OCI-LY3 (cell line): ENCODE results near the gene WDR83.

Source experiments
- H2AFZ ChIP-seq: fragments of 200-600, 300-600 bp; shearing (Covaris generic); 2 replicates; pipeline ENCODE4 v1.6.0; 2014; ENCODE audit warnings: antibody characterized with exemption, low read depth, low read length
- H3K27ac ChIP-seq: fragments of 200-600, 300-600 bp; sonication (generic); 2 replicates; pipeline ENCODE4 v1.5.1; 2014; ENCODE audit warnings: mild to moderate bottlenecking, low read length, moderate library complexity, mixed read lengths
- H3K27me3 ChIP-seq: fragments of 200-600, 300-600 bp; sonication (generic); 2 replicates; pipeline ENCODE4 v1.6.1; 2014; ENCODE audit warnings: low read depth, low read length, mixed read lengths
- H3K36me3 ChIP-seq: fragments of 200-600, 300-600 bp; sonication (generic); replicated peaks from 2 replicates; pipeline ENCODE3; 2014; ENCODE audit warnings: low read depth, low read length, mixed read lengths
- H3K4me1 ChIP-seq: fragments of 300-600, 200-600 bp; sonication (generic); 2 replicates; pipeline ENCODE4 v1.6.1; 2014; ENCODE audit warnings: low read length, mixed read lengths
- H3K4me2 ChIP-seq: fragments of 200-600, 300-600 bp; sonication (generic); 2 replicates; pipeline ENCODE4 v1.6.1; 2014; ENCODE audit warnings: low read length, mixed read lengths
- H3K4me3 ChIP-seq: fragments of 300-600, 200-600 bp; sonication (generic); 2 replicates; pipeline ENCODE4 v1.5.1; 2014; ENCODE audit warnings: antibody characterized with exemption, mild to moderate bottlenecking, low read length, moderate library complexity
- H3K79me2 ChIP-seq: fragments of 300-600, 200-600 bp; shearing (Covaris generic); 2 replicates; pipeline ENCODE4 v1.6.1; 2014; ENCODE audit warnings: mild to moderate bottlenecking, low read length, mixed read lengths
- H3K9ac ChIP-seq: fragments of 300-600, 200-600 bp; shearing (Covaris generic); 2 replicates; pipeline ENCODE4 v1.6.0; 2014; ENCODE audit warnings: mild to moderate bottlenecking, low read length, moderate library complexity
- H3K9me3 ChIP-seq: fragments of 200-600, 300-600 bp; shearing (Covaris generic); 2 replicates; pipeline ENCODE4 v1.6.1; 2014; ENCODE audit warnings: low read length, mixed read lengths; ENCODE audit not compliant: insufficient read depth
- H4K20me1 ChIP-seq: fragments of 200-600, 300-600 bp; sonication (generic); 2 replicates; pipeline ENCODE4 v1.6.1; 2016; ENCODE audit warnings: low read length, mixed read lengths; ENCODE audit not compliant: insufficient read depth
- EZH2phosphoT487 ChIP-seq: fragments of 200-600 bp; shearing (Covaris generic); IDR thresholded peaks from 2 replicates; pipeline ENCODE4 v1.6.1; 2018; ENCODE audit warnings: antibody characterized with exemption, mixed run types, low read depth
- TF ChIP-seq, protein P1 (sequence below): fragments of 200-600, 300-600 bp; sonication (generic); IDR thresholded peaks from 2 replicates; pipeline ENCODE4 v1.5.1; 2014; ENCODE audit warnings: antibody characterized with exemption, low read length, low read depth

Gene WDR83

DNA sequence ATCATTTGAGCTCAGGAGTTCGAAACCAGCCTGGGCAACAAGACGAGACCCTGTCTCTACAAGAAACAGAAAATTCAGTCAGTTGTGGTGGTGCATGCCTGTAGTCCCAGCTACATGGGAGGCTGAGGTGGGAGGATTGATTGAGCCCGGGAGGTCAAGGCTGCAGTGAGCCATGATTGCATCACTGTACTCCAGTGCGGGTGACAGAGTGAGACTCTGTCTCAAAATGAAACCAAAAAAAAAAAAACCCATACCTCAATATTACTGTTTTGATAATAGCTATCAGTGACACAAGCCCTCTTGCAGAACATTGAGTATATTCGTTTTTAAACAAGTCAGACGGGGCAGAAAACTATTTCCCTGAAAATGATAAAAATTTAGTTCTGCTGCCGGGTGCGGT lies 39.6 kb upstream of the WDR83 start:
- Histone ChIP-seq H2AFZ (no peak overlapping the region), H3K9ac (no peak overlapping the region), H3K36me3 (peaks cover 59% of the 10 kb centered on the region), H3K4me3 (no peak overlapping the region), H3K27ac (no peak overlapping the region), H3K9me3 (peaks cover 19% of the 10 kb centered on the region), H3K4me2 (no peak overlapping the region), H3K79me2 (no peaks in the 10 kb centered on the region), H3K4me1 (peaks cover 5% of the 10 kb centered on the region; the same call in 1 of the 2 replicates), H3K27me3 (no peaks in the 10 kb centered on the region), H4K20me1 (peaks cover 13% of the 10 kb centered on the region; the same call in 1 of the 2 replicates)
- TF ChIP-seq, protein P1, sequence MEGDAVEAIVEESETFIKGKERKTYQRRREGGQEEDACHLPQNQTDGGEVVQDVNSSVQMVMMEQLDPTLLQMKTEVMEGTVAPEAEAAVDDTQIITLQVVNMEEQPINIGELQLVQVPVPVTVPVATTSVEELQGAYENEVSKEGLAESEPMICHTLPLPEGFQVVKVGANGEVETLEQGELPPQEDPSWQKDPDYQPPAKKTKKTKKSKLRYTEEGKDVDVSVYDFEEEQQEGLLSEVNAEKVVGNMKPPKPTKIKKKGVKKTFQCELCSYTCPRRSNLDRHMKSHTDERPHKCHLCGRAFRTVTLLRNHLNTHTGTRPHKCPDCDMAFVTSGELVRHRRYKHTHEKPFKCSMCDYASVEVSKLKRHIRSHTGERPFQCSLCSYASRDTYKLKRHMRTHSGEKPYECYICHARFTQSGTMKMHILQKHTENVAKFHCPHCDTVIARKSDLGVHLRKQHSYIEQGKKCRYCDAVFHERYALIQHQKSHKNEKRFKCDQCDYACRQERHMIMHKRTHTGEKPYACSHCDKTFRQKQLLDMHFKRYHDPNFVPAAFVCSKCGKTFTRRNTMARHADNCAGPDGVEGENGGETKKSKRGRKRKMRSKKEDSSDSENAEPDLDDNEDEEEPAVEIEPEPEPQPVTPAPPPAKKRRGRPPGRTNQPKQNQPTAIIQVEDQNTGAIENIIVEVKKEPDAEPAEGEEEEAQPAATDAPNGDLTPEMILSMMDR: no peak
- no peak for TF ChIP-seq EZH2phosphoT487

DNA sequence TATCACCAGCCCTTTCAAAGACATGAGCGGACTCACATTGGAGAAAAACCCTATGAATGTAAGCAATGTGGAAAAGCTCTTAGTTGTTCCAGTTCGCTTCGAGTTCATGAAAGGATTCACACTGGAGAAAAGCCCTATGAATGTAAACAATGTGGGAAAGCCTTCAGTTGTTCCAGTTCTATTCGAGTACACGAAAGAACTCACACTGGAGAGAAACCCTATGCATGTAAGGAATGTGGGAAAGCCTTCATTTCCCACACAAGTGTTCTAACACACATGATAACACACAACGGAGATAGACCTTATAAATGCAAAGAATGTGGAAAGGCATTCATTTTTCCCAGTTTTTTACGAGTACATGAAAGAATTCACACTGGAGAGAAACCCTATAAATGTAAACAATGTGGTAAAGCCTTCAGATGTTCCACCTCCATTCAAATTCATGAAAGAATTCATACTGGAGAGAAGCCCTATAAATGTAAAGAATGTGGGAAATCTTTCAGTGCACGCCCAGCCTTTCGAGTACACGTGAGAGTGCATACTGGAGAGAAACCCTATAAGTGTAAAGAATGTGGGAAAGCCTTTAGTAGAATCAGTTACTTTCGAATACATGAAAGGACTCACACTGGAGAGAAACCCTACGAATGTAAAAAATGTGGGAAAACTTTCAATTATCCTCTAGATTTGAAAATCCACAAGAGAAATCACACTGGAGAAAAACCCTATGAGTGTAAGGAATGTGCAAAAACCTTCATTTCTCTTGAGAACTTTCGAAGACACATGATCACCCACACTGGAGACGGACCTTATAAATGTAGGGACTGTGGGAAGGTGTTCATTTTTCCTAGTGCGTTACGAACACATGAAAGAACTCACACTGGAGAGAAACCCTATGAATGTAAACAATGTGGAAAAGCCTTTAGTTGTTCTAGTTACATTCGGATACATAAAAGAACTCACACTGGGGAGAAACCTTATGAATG lies 38.3 kb upstream of the WDR83 start:
- TF ChIP-seq EZH2phosphoT487: no peak
- H3K79me2 ChIP-seq: no peaks in the 10 kb centered on the region
- H3K9me3 ChIP-seq: peaks cover 19% of the 10 kb centered on the region
- no peak overlapping the region for H3K27ac ChIP-seq
- no peak overlapping the region for H3K4me3 ChIP-seq
- peaks cover 3% of the 10 kb centered on the region; the same call in 1 of the 2 replicates for H4K20me1 ChIP-seq
- H3K4me1 ChIP-seq: peaks cover 5% of the 10 kb centered on the region; the same call in 1 of the 2 replicates
- H3K27me3 ChIP-seq: no peaks in the 10 kb centered on the region
- H2AFZ ChIP-seq: no peak overlapping the region
- H3K36me3 ChIP-seq: peaks cover 61% of the 10 kb centered on the region
- no peak overlapping the region for H3K9ac ChIP-seq
- no peak overlapping the region for H3K4me2 ChIP-seq

DNA sequence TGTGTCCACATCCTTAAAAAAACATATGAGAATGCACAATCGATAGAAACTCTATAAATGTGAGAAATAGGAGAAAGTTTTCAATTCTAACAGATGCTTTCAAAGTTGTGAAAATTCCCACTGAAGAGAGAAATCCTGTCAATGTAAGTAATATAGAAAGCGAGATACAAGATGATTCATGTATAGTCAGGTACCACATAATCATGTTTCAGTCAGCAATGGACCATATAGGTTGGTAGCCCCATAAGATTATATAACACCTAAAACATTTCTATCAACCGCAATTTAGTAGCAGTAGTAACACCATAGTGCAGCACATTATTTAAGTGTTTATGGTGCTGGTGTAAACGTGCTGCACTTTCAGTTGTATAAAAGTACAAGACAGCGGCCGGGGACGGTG lies 37.4 kb upstream of the WDR83 start:
- Histone ChIP-seq H3K9ac (no peak overlapping the region), H3K4me2 (no peak overlapping the region), H3K27ac (no peak overlapping the region), H3K36me3 (peaks cover 66% of the 10 kb centered on the region), H3K79me2 (no peaks in the 10 kb centered on the region), H4K20me1 (no peaks in the 10 kb centered on the region), H3K27me3 (no peaks in the 10 kb centered on the region), H3K4me3 (no peak overlapping the region), H2AFZ (no peak overlapping the region), H3K9me3 (peaks cover 19% of the 10 kb centered on the region), H3K4me1 (peaks cover 5% of the 10 kb centered on the region; the same call in 1 of the 2 replicates)
- TF ChIP-seq, protein P1: no peak
- no peak for TF ChIP-seq EZH2phosphoT487

DNA sequence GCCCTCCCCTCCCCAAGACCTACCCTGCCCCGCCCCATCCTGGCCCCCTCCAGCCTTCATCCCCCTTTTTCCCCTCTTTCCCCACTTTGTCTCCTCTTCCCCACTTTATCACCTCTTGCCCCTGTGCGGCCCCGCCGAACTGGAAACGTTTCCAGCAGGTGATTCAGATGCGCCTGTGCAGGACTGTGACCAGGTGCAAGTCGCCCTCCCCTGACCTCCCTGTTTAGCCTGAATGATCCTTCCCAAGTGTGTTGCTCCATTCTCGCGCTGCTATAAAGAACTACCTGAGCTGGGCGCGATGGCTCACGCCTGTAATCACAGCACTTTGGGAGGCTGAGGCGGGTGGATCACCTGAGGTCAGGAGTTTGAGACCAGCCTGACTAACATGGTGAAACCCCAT lies 30.0 kb upstream of the WDR83 start:
- no peaks in the 10 kb centered on the region for H3K9me3 ChIP-seq
- no peak overlapping the region for H3K4me2 ChIP-seq
- no peak overlapping the region for H3K4me3 ChIP-seq
- no peaks in the 10 kb centered on the region for H3K79me2 ChIP-seq
- H3K27ac ChIP-seq: no peak overlapping the region
- H4K20me1 ChIP-seq: no peaks in the 10 kb centered on the region
- no peak overlapping the region for H2AFZ ChIP-seq
- H3K27me3 ChIP-seq: no peaks in the 10 kb centered on the region
- H3K36me3 ChIP-seq: peaks cover 57% of the 10 kb centered on the region
- no peak for TF ChIP-seq EZH2phosphoT487
- H3K9ac ChIP-seq: no peak overlapping the region
- no peaks in the 10 kb centered on the region for H3K4me1 ChIP-seq

DNA sequence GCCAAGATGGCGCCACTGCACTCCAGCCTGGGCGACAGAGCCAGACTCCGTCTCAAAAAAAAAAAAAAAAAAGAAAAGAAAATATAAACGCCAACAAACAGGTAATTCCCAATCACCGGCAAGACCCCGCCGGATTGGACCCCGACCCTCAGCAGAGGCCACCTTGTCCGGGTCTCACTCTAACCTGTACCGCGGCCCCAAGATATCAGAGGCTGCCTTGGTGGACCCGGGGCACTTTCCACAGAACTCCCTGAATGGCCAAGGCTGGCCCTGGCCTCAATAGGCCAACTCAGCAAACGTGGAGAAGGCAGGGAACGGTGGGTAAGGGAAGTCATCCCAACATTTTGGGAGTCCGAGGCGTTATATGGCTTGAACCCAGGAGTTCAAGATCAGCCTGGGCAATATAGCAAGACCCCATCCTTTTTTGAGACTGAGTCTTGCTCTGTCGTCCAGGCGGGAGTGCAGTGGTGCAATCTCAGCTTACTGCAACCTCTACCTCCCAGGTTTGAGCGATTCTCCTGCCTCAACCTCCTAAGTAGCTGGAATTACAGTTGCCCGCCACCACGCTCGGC lies 27.9 kb upstream of the WDR83 start:
- H3K4me3 ChIP-seq: no peak overlapping the region
- no peak overlapping the region for H2AFZ ChIP-seq
- no peak overlapping the region for H3K27ac ChIP-seq
- H3K27me3 ChIP-seq: no peaks in the 10 kb centered on the region
- H3K9me3 ChIP-seq: no peaks in the 10 kb centered on the region
- no peaks in the 10 kb centered on the region for H4K20me1 ChIP-seq
- H3K4me2 ChIP-seq: no peak overlapping the region
- peaks cover 48% of the 10 kb centered on the region for H3K36me3 ChIP-seq
- no peaks in the 10 kb centered on the region for H3K4me1 ChIP-seq
- H3K9ac ChIP-seq: no peak overlapping the region
- no peaks in the 10 kb centered on the region for H3K79me2 ChIP-seq
- TF ChIP-seq EZH2phosphoT487: no peak
